22Rv1 (cell line): ENCODE measurements around the gene SLC35F3.

ENCODE experiments used
- CTCF ChIP-seq: fragments of 450-650 bp; IDR thresholded peaks from 2 replicates; pipeline ENCODE4 v1.5.1; 2017; ENCODE audit warnings: mild to moderate bottlenecking
- ZFX ChIP-seq: fragments of 450-650 bp; IDR thresholded peaks from 2 replicates; pipeline ENCODE4 v1.6.1; 2017; ENCODE audit warnings: antibody characterized with exemption, borderline replicate concordance

DNA sequence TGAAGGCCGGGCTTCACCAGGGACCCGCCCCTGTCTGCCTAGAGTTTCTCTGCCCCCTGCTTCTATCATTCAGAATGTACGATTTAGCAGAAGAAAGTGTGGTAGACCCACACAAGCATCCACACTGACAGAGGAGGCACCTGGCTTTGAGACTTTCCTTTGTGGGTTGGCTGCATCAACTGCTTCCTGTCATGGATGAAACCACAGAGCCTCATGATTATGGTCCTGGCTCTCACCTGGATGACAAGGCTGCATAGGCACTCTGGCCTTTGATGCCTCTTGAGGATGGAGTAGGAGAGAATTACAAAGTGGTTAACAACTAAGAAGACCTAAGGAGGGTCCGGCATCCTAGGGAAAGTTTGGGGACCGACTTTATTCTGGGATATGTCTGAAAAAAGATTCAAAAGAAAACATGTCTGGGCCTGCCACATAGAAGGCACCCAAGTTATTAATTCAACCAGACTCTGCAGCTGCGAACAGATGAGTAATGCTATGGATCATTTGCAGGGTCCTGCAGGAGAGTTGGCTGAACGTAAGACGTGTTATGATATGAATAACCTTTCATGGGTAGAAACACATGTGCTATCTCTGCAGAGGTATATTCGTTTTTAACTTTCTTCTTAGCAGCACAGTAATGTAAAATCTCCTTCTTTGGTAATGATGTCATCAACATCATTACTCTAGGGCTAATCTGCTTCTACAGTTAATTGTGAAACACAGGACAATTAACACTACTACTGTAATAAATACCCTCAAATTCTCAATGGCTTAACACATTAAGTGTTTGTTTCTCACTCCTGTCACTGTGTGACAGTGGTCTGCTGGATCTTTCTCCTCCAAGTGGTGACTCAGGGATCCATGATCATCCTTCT, 136.2 kb downstream of the SLC35F3 start:
- TF ChIP-seq CTCF = no peak
- TF ChIP-seq ZFX = no peak
